Activated T-helper 17 cell treated with anti-CD3 and anti-CD28 coated beads, Interleukin-2, amount 50 U/mL, for 72 hours (primary cell): ENCODE results near the gene TP63. TPM values are rescaled to one million over a fixed set of nuclear protein-coding genes. Genes with fewer than 3 reads are reported as not detected.

Source experiments
- ATAC-seq: fragments of 150-1000 bp; cut with Tn5 transposase; replicated peaks from 2 replicates; pipeline ENCODE4 v1.10.0; 2021; ENCODE audit warnings: mild to moderate bottlenecking, moderate library complexity
- H3K27ac Mint-ChIP-seq: one replicate; pipeline ENCODE4 v1.8.0; 2022; ENCODE audit warnings: mixed read lengths
- H3K27me3 Mint-ChIP-seq: one replicate; pipeline ENCODE4 v1.8.0; 2022; ENCODE audit warnings: mixed read lengths
- H3K36me3 Mint-ChIP-seq: one replicate; pipeline ENCODE4 v1.8.0; 2022; ENCODE audit warnings: low read depth, mild to moderate bottlenecking, mixed read lengths
- H3K4me1 Mint-ChIP-seq: one replicate; pipeline ENCODE4 v1.8.0; 2022; ENCODE audit warnings: mixed read lengths
- H3K4me3 Mint-ChIP-seq: one replicate; pipeline ENCODE4 v1.8.0; 2022; ENCODE audit warnings: mild to moderate bottlenecking, mixed read lengths
- H3K9me3 Mint-ChIP-seq: one replicate; pipeline ENCODE4 v1.8.0; 2022; ENCODE audit warnings: mixed read lengths
- total RNA-seq, 2 donors: library from RNA; stranded (reverse); gene quantifications; one replicate each; pipeline ENCODE4 v1.2.3, GENCODE V29; 2022

The TP63 gene
- total RNA-seq, 2 donors from 2014 or later, result 0.76 to 0.98 TPM

DNA sequence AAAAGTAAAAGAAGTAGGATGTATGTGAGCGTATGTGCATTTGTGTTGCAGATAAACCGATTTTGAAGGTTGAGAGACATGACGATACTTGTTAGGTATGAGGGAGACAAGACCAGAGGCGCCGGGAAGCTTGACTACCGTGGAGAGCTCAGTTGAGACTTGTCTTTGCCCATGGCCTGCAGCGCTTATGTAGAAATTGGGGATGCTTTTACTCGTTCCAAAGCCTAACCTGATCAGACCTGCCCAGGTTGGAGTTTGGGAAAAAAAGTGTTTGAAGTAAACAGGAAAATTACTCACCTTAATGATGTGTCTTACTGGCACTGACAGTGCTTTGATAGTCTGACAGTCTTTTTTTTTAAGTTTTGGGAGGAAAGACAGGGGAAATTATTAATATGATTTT, 202.8 kb downstream of the TP63 start:
- H3K27me3 Mint-ChIP-seq, result peaks cover 12% of the 10 kb centered on the region

GRCh38 chr3:189834462-189834861, 203.3 kb downstream of the TP63 start:
- Mint-ChIP-seq H3K36me3 (no peaks in the 10 kb centered on the region), H3K27me3 (peaks cover 12% of the 10 kb centered on the region), H3K4me3 (no peak overlapping the region), H3K4me1 (no peaks in the 10 kb centered on the region), H3K9me3 (no peaks in the 10 kb centered on the region), H3K27ac (no peak overlapping the region)
- no peak for ATAC-seq

More for the DNA sequence above, 202.8 kb downstream of the TP63 start:
- Mint-ChIP-seq H3K9me3 (no peaks in the 10 kb centered on the region), H3K27ac (no peak overlapping the region), H3K4me3 (no peak overlapping the region), H3K4me1 (no peaks in the 10 kb centered on the region), H3K36me3 (no peaks in the 10 kb centered on the region)
- no peak for ATAC-seq

DNA sequence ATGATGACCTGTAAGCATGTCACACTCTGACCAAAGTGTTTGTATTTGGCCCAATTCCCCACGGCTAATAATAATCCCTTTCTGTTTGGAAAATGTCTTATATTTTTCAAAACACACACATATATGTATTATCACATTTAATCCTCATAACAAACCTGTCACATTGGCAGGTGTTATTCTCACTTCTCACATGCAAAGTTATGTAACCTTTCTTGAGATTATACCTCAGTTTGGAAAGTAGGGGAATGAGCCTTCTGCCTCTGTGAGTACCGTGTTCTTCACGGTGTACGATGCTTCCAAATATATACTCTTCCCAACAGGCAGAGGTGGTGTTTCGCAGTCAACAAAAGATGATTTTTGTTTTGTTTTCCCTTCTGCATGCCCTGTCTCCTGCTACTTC, 205.6 kb downstream of the TP63 start:
- Mint-ChIP-seq H3K36me3 (no peaks in the 10 kb centered on the region), H3K27me3 (peaks cover 15% of the 10 kb centered on the region), H3K4me1 (peaks cover 7% of the 10 kb centered on the region), H3K4me3 (no peak overlapping the region), H3K27ac (no peak overlapping the region), H3K9me3 (no peaks in the 10 kb centered on the region)
- no peak for ATAC-seq

GRCh38 chr3:189838291-189838690, 207.1 kb downstream of the TP63 start:
- Mint-ChIP-seq H3K27ac (no peak overlapping the region), H3K4me3 (no peak overlapping the region), H3K36me3 (no peaks in the 10 kb centered on the region), H3K9me3 (no peaks in the 10 kb centered on the region), H3K27me3 (peaks cover 11% of the 10 kb centered on the region), H3K4me1 (peaks cover 10% of the 10 kb centered on the region)
- no peak for ATAC-seq

DNA sequence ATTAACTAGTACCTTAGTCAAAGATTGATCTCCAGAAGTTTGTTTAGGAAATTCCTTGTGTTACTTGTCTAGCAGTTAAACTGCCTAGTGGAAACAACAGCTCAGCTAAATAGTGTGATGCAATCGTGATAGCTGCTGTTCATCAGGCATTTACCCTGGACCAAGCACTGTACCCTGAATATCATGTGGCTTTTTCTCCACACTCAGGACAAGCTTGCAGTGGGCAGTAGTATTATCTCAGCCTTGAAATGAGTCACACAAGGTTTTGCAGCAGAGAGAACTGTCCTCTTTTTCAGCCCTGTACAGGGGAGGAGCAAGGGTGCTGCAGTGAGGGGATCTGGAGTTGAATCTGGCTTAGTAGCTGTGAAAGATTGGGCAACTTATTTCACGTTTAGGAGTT, 208.4 kb downstream of the TP63 start:
- ATAC-seq, result no peak
- no peak overlapping the region for H3K27ac Mint-ChIP-seq
- H3K4me1 Mint-ChIP-seq, result peaks cover 10% of the 10 kb centered on the region
- H3K4me3 Mint-ChIP-seq, result no peak overlapping the region
- H3K9me3 Mint-ChIP-seq, result no peaks in the 10 kb centered on the region
- H3K27me3 Mint-ChIP-seq, result peaks cover 11% of the 10 kb centered on the region
- no peaks in the 10 kb centered on the region for H3K36me3 Mint-ChIP-seq

- peak overlapping the region; percentile 65 for H3K27ac Mint-ChIP-seq
- H3K36me3 Mint-ChIP-seq, result no peaks in the 10 kb centered on the region
- H3K4me3 Mint-ChIP-seq, result peak overlapping the region; percentile 32
- no peaks in the 10 kb centered on the region for H3K9me3 Mint-ChIP-seq
- ATAC-seq, result peak; percentile 88
- H3K4me1 Mint-ChIP-seq, result peaks cover 10% of the 10 kb centered on the region
- peaks cover 15% of the 10 kb centered on the region for H3K27me3 Mint-ChIP-seq
Measured at GRCh38 chr3:189841473-189842205, 210.4 kb downstream of the TP63 start.

DNA sequence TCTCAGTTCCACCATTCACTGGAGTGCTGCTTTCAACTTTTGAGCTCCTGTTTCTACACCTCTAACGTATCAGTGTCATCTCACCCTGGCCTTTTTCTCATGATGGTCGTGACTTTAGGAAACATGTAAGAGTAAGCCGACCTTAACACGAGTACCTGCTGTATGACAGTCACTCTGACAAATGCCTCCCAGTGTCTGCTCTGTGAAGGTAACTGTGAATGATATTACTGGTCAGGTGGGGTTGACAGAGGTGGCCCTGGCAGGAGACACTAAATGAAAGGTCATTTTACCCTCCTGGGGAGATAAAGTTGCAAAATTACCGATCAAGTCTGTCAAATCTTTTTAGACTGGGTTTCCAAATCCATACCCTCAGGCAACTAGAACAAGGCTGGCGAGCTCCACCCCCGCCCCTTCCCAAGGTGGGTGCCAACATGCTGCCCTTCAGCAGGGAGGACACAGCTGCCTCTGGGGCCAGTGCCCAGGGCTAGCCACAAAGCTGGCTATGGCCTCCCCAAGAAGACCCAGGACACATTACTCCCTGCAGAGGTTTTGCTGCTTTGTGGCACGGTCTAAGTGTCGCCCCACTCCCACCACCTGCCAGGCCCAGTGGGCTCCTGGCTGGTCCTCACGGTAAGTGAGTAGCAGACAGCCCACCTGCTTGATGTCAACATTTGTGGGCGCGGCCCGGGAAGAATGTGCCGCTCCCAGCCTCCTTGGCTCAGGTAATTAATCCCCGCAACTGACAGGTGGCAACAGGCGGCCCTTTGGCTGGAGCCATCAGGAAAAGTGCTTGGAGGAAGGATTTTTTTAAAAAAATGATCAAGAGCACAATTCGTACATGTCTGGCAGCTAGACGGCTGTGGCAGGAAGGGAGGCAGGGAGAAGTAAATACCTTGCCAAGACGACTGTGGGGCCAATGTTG, 211.8 kb downstream of the TP63 start:
- H3K9me3 Mint-ChIP-seq, result no peaks in the 10 kb centered on the region

DNA sequence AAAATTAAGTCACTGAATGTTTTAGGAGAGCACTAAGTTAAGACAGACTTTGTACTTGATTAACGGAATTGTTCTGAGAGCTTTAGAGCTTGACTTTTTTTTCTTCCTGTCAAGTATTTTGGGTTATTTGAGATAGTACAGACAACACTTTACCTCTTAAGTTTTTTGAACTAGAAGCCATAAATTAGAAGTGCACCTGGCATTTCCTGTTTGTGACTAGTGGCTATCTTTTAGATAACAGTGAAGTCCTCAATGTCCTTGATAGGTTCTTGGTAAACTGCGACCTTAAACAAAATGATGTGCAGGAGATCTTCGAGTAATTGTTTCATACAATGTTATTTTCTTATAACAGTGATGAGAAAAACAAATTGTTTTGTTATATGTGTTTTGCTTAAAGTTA, 213.9 kb downstream of the TP63 start:
- Mint-ChIP-seq H3K9me3 (no peaks in the 10 kb centered on the region), H3K27ac (no peak overlapping the region), H3K4me3 (no peak overlapping the region), H3K36me3 (no peaks in the 10 kb centered on the region), H3K4me1 (peaks cover 10% of the 10 kb centered on the region), H3K27me3 (peaks cover 5% of the 10 kb centered on the region)
- no peak for ATAC-seq

More for the DNA sequence above, 211.8 kb downstream of the TP63 start:
- Mint-ChIP-seq H3K4me3 (no peak overlapping the region), H3K36me3 (no peaks in the 10 kb centered on the region), H3K27ac (no peak overlapping the region), H3K27me3 (peaks cover 11% of the 10 kb centered on the region), H3K4me1 (peaks cover 10% of the 10 kb centered on the region)
- no peak for ATAC-seq

GRCh38 chr3:189848395-189849040, 217.3 kb downstream of the TP63 start:
- no peak overlapping the region for H3K27ac Mint-ChIP-seq
- ATAC-seq, result no peak
- peaks cover 4% of the 10 kb centered on the region for H3K27me3 Mint-ChIP-seq
- H3K9me3 Mint-ChIP-seq, result no peaks in the 10 kb centered on the region
- no peak overlapping the region for H3K4me3 Mint-ChIP-seq
- no peaks in the 10 kb centered on the region for H3K36me3 Mint-ChIP-seq
- no peaks in the 10 kb centered on the region for H3K4me1 Mint-ChIP-seq

DNA sequence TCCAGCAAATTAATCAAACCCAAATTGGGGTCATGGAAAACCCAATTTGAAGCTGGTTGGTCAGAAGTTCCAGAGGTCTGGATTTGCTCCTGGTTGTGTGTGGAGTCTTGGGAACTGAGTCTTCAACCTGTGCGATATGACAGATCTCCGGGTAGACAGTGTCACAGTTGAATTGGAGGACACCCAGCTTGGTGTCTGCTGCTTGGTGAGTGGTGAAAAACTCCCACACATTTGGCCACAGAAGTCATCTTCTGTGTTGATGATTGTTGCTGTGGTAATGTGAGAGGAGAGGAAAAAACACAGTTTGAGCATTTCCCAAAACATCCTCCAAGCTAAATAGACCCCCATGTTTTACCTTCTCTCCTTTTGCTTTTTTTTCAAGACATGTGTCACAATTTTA, 218.1 kb downstream of the TP63 start:
- Mint-ChIP-seq H3K4me1 (no peaks in the 10 kb centered on the region), H3K27ac (no peak overlapping the region), H3K9me3 (no peaks in the 10 kb centered on the region), H3K36me3 (no peaks in the 10 kb centered on the region), H3K4me3 (no peak overlapping the region), H3K27me3 (peaks cover 4% of the 10 kb centered on the region)
- peak; percentile 31 for ATAC-seq

GRCh38 chr3:189851682-189852081, 220.5 kb downstream of the TP63 start:
- H3K9me3 Mint-ChIP-seq, result no peaks in the 10 kb centered on the region
- ATAC-seq, result no peak
- H3K4me3 Mint-ChIP-seq, result no peak overlapping the region
- H3K36me3 Mint-ChIP-seq, result no peaks in the 10 kb centered on the region
- H3K27me3 Mint-ChIP-seq, result no peaks in the 10 kb centered on the region
- H3K4me1 Mint-ChIP-seq, result no peaks in the 10 kb centered on the region
- no peak overlapping the region for H3K27ac Mint-ChIP-seq

GRCh38 chr3:189853906-189854305, 222.7 kb downstream of the TP63 start:
- ATAC-seq, result no peak
- no peak overlapping the region for H3K4me3 Mint-ChIP-seq
- no peaks in the 10 kb centered on the region for H3K9me3 Mint-ChIP-seq
- no peak overlapping the region for H3K27ac Mint-ChIP-seq
- H3K4me1 Mint-ChIP-seq, result no peaks in the 10 kb centered on the region
- H3K27me3 Mint-ChIP-seq, result no peaks in the 10 kb centered on the region
- H3K36me3 Mint-ChIP-seq, result no peaks in the 10 kb centered on the region

DNA sequence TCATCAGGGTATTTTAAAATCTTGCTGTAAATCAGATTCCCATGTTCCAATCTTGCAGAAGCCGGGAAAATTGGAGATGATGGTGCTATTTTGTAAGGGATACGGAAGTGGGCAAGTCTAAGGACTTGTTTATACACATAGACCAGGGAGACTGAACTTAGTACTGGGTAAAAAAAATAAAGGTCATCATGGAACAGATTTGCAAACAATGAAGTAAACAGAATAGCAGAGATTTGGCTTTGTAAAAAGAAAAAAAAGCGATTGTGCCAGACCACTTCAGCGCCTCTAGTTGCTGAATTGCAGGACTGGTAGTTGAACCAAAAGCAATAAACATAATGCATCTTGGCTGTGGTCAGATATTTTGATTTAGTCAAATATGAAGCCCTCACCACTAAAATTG, 229.1 kb downstream of the TP63 start:
- Mint-ChIP-seq H3K9me3 (no peaks in the 10 kb centered on the region), H3K27me3 (no peaks in the 10 kb centered on the region), H3K4me1 (no peaks in the 10 kb centered on the region), H3K27ac (no peak overlapping the region), H3K4me3 (no peak overlapping the region), H3K36me3 (no peaks in the 10 kb centered on the region)
- ATAC-seq, result no peak

DNA sequence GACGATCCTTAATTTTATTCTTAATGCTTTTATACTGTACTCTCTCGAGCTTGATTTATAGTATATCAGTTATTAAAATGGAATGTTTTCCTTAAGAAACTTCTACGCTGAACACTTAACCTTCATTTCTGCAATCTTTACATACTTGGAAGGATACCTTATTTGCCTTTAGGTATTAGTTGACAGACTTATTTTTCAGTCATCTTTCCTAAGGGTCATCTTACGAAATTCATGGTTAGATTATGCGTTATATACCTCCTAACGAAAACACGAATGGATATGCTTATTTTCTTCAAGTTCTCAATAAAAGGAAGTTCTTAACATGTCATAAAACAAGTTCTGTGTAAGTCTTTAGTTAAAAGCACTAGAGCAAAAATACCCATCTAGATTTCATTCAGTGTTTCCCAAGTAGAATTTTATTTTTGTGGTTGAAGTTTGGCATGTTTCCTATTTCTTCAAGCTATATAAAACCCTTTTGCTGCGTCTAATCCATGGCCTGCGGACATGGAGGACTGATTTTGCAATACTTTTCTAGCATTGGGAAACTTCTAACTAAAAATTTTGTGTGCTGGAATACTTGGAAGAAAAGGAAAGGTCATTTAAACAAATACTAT, 231.3 kb downstream of the TP63 start:
- H3K27me3 Mint-ChIP-seq, result no peaks in the 10 kb centered on the region
- H3K4me3 Mint-ChIP-seq, result no peak overlapping the region
- no peaks in the 10 kb centered on the region for H3K36me3 Mint-ChIP-seq
- H3K4me1 Mint-ChIP-seq, result no peaks in the 10 kb centered on the region
- H3K9me3 Mint-ChIP-seq, result no peaks in the 10 kb centered on the region
- H3K27ac Mint-ChIP-seq, result no peak overlapping the region
- no peak for ATAC-seq
